Endodermal cell (in vitro differentiated cells): ENCODE results near the gene C13orf46. TPM values are rescaled to one million over a fixed set of nuclear protein-coding genes. Genes with fewer than 3 reads are reported as not detected.
"Not testable (repeated sequence)": the region's sequence is repeated elsewhere in the genome, so short reads cannot be mapped to it uniquely, and the experiment has no call there.

ENCODE experiments used
- DNase-seq: peaks from one replicate; pipeline ENCODE4 v3.0.0-alpha.2; 2017
- H3K27ac ChIP-seq: 2 replicates; pipeline ENCODE4 v1.5.1; 2013; ENCODE audit warnings: mild to moderate bottlenecking, low read depth, low read length, moderate library complexity
- H3K27me3 ChIP-seq: 2 replicates; pipeline ENCODE4 v1.6.1; 2013; ENCODE audit warnings: mild to moderate bottlenecking, low read length, moderate library complexity; ENCODE audit not compliant: insufficient read depth, control insufficient read depth, poor library complexity, severe bottlenecking
- H3K36me3 ChIP-seq: 2 replicates; pipeline ENCODE4 v1.7.0; 2013; ENCODE audit warnings: mild to moderate bottlenecking, low read length, moderate library complexity; ENCODE audit not compliant: control insufficient read depth, insufficient read depth
- H3K4me1 ChIP-seq: one replicate; pipeline ENCODE4 v1.7.0; 2013; ENCODE audit warnings: low read length; ENCODE audit not compliant: control insufficient read depth, insufficient read depth
- H3K4me3 ChIP-seq: 2 replicates; pipeline ENCODE4 v1.5.1; 2013; ENCODE audit warnings: mild to moderate bottlenecking, low read length, moderate library complexity
- H3K9ac ChIP-seq: 2 replicates; pipeline ENCODE4 v1.6.1; 2013; ENCODE audit warnings: mild to moderate bottlenecking, low read length, moderate library complexity; ENCODE audit not compliant: poor library complexity, severe bottlenecking; ENCODE audit errors: extremely low read depth
- H3K9me3 ChIP-seq: 2 replicates; pipeline ENCODE4 v1.6.1; 2013; ENCODE audit warnings: mild to moderate bottlenecking, low read length, moderate library complexity; ENCODE audit not compliant: control insufficient read depth
- H3K27ac Mint-ChIP-seq: 2 replicates; pipeline ENCODE4 v1.8.0; 2020; ENCODE audit warnings: mixed read lengths
- H3K27me3 Mint-ChIP-seq: 2 replicates; pipeline ENCODE4 v1.8.0; 2021; ENCODE audit warnings: mild to moderate bottlenecking, mixed read lengths; ENCODE audit not compliant: insufficient read depth
- H3K36me3 Mint-ChIP-seq: 2 replicates; pipeline ENCODE4 v1.8.0; 2020; ENCODE audit warnings: low read depth, mixed read lengths
- H3K4me1 Mint-ChIP-seq: 2 replicates; pipeline ENCODE4 v1.8.0; 2020; ENCODE audit warnings: mixed read lengths
- H3K4me3 Mint-ChIP-seq: 2 replicates; pipeline ENCODE4 v1.8.0; 2020; ENCODE audit warnings: mild to moderate bottlenecking, moderate library complexity, mixed read lengths
- H3K9me3 Mint-ChIP-seq: 2 replicates; pipeline ENCODE4 v1.8.0; 2020; ENCODE audit warnings: mild to moderate bottlenecking, mixed read lengths
- WGBS, 2 experiments: methylation state at CpG; one replicate each; pipeline versions ENCODE4 v1.1.5 to v1.1.7; 2013; ENCODE audit warnings: missing lambda C conversion rate in 2 of 2, mixed read lengths in 1 of 2; ENCODE audit not compliant: insufficient coverage in 1 of 2, insufficient read length in 1 of 2; 5-methylcytosine and 5-hydroxymethylcytosine counted together
- total RNA-seq, 2 donors: library from RNA; stranded (reverse); fragmentation: NEBNext Ultra II Directional in 1 of 2; extraction: Animal tissue kit (Norgen Biotek cat#: 25700) in 1 of 2; gene quantifications; 2 replicates in 1 of 2; 3 replicates in 1 of 2; pipeline ENCODE4 v1.2.1, GENCODE V29; 2021
- TF ChIP-seq, protein P1 (sequence below): fragments of 200-600 bp; sonication (generic); conservative IDR thresholded peaks from 2 replicates; pipeline ENCODE4 v1.5.0; 2021; ENCODE audit warnings: antibody characterized with exemption, mild to moderate bottlenecking

Gene C13orf46
- total RNA-seq, 2 donors from 2014 or later, result 0.20 to 0.27 TPM

DNA sequence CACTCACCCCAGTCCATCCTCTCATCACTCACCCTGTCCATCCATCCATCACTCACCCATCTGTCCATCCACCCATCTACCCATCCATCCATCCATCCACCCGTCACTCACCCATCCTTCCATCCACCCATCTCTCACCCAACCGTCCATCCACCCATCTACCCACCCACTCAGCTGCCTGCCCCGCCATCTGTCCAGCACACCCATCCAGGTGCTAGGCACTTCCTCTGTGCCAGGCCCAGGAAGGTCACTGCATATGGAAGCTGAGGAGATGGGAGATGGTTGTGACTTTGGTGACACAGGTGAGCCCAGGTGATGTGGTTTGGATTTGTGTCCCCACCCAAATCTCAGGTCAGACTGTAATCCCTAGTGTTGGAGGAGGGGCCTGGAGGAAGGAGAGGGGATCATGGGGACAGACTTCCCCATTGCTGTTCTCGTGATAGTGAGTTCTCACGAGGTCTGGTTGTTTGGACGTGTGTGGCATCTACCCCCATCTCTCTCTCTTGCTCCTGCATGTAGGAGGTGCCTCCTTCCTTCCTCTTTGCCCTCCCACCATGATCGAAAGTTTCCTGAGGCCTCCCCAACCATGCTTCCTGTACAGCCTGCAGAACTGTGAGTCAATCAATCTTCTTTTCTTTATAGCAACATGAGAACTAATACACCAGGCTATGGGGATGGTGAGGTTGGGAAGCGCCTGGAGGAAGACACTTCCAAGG, 15.9 kb upstream of the C13orf46 start:
- H3K27me3 ChIP-seq, result no peaks in the 10 kb centered on the region
- no peaks in the 10 kb centered on the region for H3K4me1 ChIP-seq
- Mint-ChIP-seq H3K27me3 (no peaks in the 10 kb centered on the region), H3K4me1 (no peaks in the 10 kb centered on the region), H3K4me3 (no peak overlapping the region), H3K27ac (no peak overlapping the region), H3K36me3 (peaks cover 37% of the 10 kb centered on the region), H3K9me3 (peaks cover 4% of the 10 kb centered on the region)
- H3K4me3 ChIP-seq, result no peak overlapping the region
- TF ChIP-seq, protein P1, sequence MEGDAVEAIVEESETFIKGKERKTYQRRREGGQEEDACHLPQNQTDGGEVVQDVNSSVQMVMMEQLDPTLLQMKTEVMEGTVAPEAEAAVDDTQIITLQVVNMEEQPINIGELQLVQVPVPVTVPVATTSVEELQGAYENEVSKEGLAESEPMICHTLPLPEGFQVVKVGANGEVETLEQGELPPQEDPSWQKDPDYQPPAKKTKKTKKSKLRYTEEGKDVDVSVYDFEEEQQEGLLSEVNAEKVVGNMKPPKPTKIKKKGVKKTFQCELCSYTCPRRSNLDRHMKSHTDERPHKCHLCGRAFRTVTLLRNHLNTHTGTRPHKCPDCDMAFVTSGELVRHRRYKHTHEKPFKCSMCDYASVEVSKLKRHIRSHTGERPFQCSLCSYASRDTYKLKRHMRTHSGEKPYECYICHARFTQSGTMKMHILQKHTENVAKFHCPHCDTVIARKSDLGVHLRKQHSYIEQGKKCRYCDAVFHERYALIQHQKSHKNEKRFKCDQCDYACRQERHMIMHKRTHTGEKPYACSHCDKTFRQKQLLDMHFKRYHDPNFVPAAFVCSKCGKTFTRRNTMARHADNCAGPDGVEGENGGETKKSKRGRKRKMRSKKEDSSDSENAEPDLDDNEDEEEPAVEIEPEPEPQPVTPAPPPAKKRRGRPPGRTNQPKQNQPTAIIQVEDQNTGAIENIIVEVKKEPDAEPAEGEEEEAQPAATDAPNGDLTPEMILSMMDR, result no peak
- WGBS, 2 experiments, result 90 to 100% methylated on average over 1 to 8 of the region's 8 CpGs
- no peak overlapping the region for H3K27ac ChIP-seq
- no peaks in the 10 kb centered on the region for H3K9me3 ChIP-seq
- H3K9ac ChIP-seq, result no peak overlapping the region
- DNase-seq, result no peak
- peaks cover 5% of the 10 kb centered on the region for H3K36me3 ChIP-seq

DNA sequence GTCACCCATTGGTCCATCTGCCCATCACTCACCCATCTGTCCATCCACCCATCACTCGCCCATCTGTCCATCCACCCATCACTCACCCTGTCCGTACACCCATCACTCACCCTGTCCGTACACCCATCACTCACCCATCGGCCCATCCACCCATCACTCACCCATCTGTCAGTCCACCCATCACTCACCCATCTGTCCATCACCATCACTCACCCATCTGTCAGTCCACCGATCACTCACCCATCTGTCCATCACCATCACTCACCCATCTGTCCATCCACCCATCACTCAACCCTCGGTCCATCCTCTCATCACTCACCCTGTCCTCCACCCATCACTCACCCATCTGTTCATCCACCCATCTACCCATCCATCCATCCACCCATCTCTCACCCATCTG, 15.0 kb upstream of the C13orf46 start:
- H3K4me1 Mint-ChIP-seq, H3K27ac Mint-ChIP-seq, H3K9me3 ChIP-seq, H3K27me3 Mint-ChIP-seq, H3K9ac ChIP-seq, H3K9me3 Mint-ChIP-seq, H3K4me1 ChIP-seq, H3K4me3 ChIP-seq, H3K27ac ChIP-seq, H3K36me3 ChIP-seq, H3K27me3 ChIP-seq, DNase-seq, H3K4me3 Mint-ChIP-seq: not testable (repeated sequence)
- 90 to 92% methylated on average over 5 to 6 of the region's 6 CpGs for WGBS, 2 experiments
- peaks cover 32% of the 10 kb centered on the region for H3K36me3 Mint-ChIP-seq

DNA sequence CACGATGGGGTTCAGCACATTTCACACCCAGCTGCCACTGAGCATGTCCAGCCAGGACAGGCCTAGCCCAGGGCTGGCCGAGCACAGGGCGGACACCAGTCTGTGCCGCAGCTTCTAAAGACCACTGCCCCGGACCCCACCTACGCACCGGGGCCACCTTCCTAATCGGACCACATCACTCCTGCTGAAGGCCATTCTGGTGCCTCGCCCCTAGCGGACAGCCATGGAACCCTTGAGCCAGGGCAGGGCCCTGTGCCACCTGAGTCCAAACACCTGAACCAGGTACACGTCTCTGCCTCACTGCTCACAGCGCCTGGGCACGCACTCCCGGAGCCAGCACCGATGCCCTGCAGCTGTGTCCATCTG, 8.4 kb upstream of the C13orf46 start:
- no peak for DNase-seq

More for the DNA sequence above, 8.4 kb upstream of the C13orf46 start:
- Histone ChIP-seq H3K27me3 (no peaks in the 10 kb centered on the region), H3K4me1 (no peaks in the 10 kb centered on the region), H3K4me3 (no peak overlapping the region), H3K9ac (no peak overlapping the region), H3K9me3 (no peaks in the 10 kb centered on the region), H3K36me3 (no peaks in the 10 kb centered on the region), H3K27ac (no peak overlapping the region)
- Mint-ChIP-seq H3K4me3 (no peak overlapping the region), H3K36me3 (peaks cover 16% of the 10 kb centered on the region), H3K27ac (no peak overlapping the region), H3K9me3 (no peaks in the 10 kb centered on the region), H3K27me3 (no peaks in the 10 kb centered on the region), H3K4me1 (no peaks in the 10 kb centered on the region)
- WGBS, 2 experiments, result 94 to 95% methylated on average over 13 to 15 of the region's 15 CpGs
- TF ChIP-seq, protein P1, result no peak
